Nephron (organoid): ENCODE results near the gene SUPT4H1.

Experiments
- H3K27ac Mint-ChIP-seq, 3 experiments: 2 replicates each; pipeline ENCODE4 v1.8.0; 2020; ENCODE audit warnings: mixed read lengths in 3 of 3, mild to moderate bottlenecking in 2 of 3, moderate library complexity in 1 of 3
- H3K27me3 Mint-ChIP-seq: 2 replicates; pipeline ENCODE4 v1.8.0; 2021; ENCODE audit warnings: low read depth, mild to moderate bottlenecking, moderate library complexity, mixed read lengths
- H3K36me3 Mint-ChIP-seq: 2 replicates; pipeline ENCODE4 v1.8.0; 2020; ENCODE audit warnings: low read depth, mixed read lengths
- H3K4me1 Mint-ChIP-seq: 2 replicates; pipeline ENCODE4 v1.8.0; 2020; ENCODE audit warnings: mixed read lengths
- H3K4me3 Mint-ChIP-seq, 3 experiments: 2 replicates each; pipeline ENCODE4 v1.8.0; 2020; ENCODE audit warnings: mild to moderate bottlenecking in 3 of 3, mixed read lengths in 3 of 3, moderate library complexity in 2 of 3
- H3K9me3 Mint-ChIP-seq: 2 replicates; pipeline ENCODE4 v1.8.0; 2020; ENCODE audit warnings: mixed read lengths
- CTCF ChIP-seq, 3 experiments: fragments of 200-600 bp; sonication (generic); IDR thresholded peaks; one replicate each; pipeline ENCODE4 v1.5.0; 2021; ENCODE audit warnings: antibody characterized with exemption in 3 of 3; ENCODE audit not compliant: unreplicated experiment in 3 of 3

Gene SUPT4H1

GRCh38 chr17:58387834-58388233 lies 35.8 kb upstream of the SUPT4H1 start:
- H3K27me3 Mint-ChIP-seq = no peaks in the 10 kb centered on the region
- no peak overlapping the region for H3K4me3 Mint-ChIP-seq
- H3K9me3 Mint-ChIP-seq = no peaks in the 10 kb centered on the region
- peaks cover 45% of the 10 kb centered on the region for H3K4me1 Mint-ChIP-seq
- peak overlapping the region in 2 of 3 experiments; percentile 69 to 85 for H3K27ac Mint-ChIP-seq
- no peak for TF ChIP-seq CTCF (IDR thresholded peaks at IDR 0.05; ENCODE audit: unreplicated experiment in 3 of 3)
- H3K36me3 Mint-ChIP-seq = no peaks in the 10 kb centered on the region

- TF ChIP-seq CTCF (IDR thresholded peaks at IDR 0.05; ENCODE audit: unreplicated experiment in 3 of 3) = no peak
- Mint-ChIP-seq H3K27me3 (no peaks in the 10 kb centered on the region), H3K4me1 (peaks cover 52% of the 10 kb centered on the region), H3K27ac (peak overlapping the region in 1 of 3 experiments; percentile 7), H3K36me3 (no peaks in the 10 kb centered on the region), H3K9me3 (no peaks in the 10 kb centered on the region), H3K4me3 (no peak overlapping the region)
Measured at GRCh38 chr17:58386708-58387107, 34.7 kb upstream of the SUPT4H1 start.

- no peaks in the 10 kb centered on the region for H3K36me3 Mint-ChIP-seq
- H3K9me3 Mint-ChIP-seq = no peaks in the 10 kb centered on the region
- H3K4me1 Mint-ChIP-seq = peaks cover 53% of the 10 kb centered on the region
- peak overlapping the region in 2 of 3 experiments; percentile 32 to 38 for H3K27ac Mint-ChIP-seq
- TF ChIP-seq CTCF (IDR thresholded peaks at IDR 0.05; ENCODE audit: unreplicated experiment in 3 of 3) = no peak
- no peak overlapping the region for H3K4me3 Mint-ChIP-seq
- H3K27me3 Mint-ChIP-seq = peaks cover 4% of the 10 kb centered on the region
Measured at GRCh38 chr17:58385359-58385899, 33.4 kb upstream of the SUPT4H1 start.

- H3K4me1 Mint-ChIP-seq = peaks cover 53% of the 10 kb centered on the region
- peaks cover 4% of the 10 kb centered on the region for H3K27me3 Mint-ChIP-seq
- H3K4me3 Mint-ChIP-seq = no peak overlapping the region
- no peak for TF ChIP-seq CTCF (IDR thresholded peaks at IDR 0.05; ENCODE audit: unreplicated experiment in 3 of 3)
- H3K27ac Mint-ChIP-seq = peak overlapping the region; percentile 2 to 38 (median 32)
- H3K9me3 Mint-ChIP-seq = no peaks in the 10 kb centered on the region
- no peaks in the 10 kb centered on the region for H3K36me3 Mint-ChIP-seq
Measured at GRCh38 chr17:58384897-58385296, 32.9 kb upstream of the SUPT4H1 start.

GRCh38 chr17:58383892-58384462 lies 32.0 kb upstream of the SUPT4H1 start:
- TF ChIP-seq CTCF (IDR thresholded peaks at IDR 0.05; ENCODE audit: unreplicated experiment in 3 of 3) = no peak
- Mint-ChIP-seq H3K4me1 (peaks cover 50% of the 10 kb centered on the region), H3K27ac (peak overlapping the region; percentile 21 to 78 (median 32)), H3K9me3 (no peaks in the 10 kb centered on the region), H3K4me3 (no peak overlapping the region), H3K27me3 (peaks cover 4% of the 10 kb centered on the region), H3K36me3 (no peaks in the 10 kb centered on the region)

- Mint-ChIP-seq H3K36me3 (no peaks in the 10 kb centered on the region), H3K4me3 (no peak overlapping the region), H3K4me1 (peaks cover 44% of the 10 kb centered on the region), H3K27ac (peak overlapping the region; percentile 82 to 88 (median 85)), H3K9me3 (no peaks in the 10 kb centered on the region), H3K27me3 (peaks cover 4% of the 10 kb centered on the region)
- TF ChIP-seq CTCF (IDR thresholded peaks at IDR 0.05; ENCODE audit: unreplicated experiment in 3 of 3) = no peak
Measured at GRCh38 chr17:58382872-58383242, 30.9 kb upstream of the SUPT4H1 start.
